ENCODE measurements around the gene PHKB.

PHKB gene

DNA sequence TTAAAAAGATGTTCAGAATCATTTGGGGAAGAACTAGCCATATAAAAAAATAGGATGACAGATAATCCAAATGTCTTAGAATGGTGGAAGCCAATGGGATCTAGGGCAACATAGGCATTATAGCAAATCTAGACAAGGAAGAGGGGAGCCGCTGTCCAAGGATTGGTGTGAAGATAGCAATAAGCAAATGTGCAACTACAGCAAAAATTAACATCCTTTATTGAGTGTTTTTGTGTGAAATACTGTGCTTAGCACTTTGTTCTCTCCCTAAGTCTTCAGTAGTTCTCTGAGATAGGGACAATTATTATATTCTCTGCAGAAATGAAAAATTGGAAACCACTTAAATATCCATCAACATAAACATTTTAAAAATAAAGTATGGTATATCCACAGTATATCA is 177.0 kb downstream of the PHKB start:
- DNase-seq (ENCODE audit: low spot score) = no peak
- TF ChIP-seq CTCF (IDR thresholded peaks at IDR 0.05; ENCODE audit: extremely low read depth, insufficient read depth, missing control alignments) = no peak
- in situ Hi-C loops (cut with MboI; ENCODE audit: low pct_unique_long_range_greater_than_20kb, low sequenced_read_pairs, unreplicated experiment) = no loop called here

- no peak for DNase-seq (ENCODE audit: low spot score)
- in situ Hi-C loops (cut with MboI; ENCODE audit: low pct_unique_long_range_greater_than_20kb, low sequenced_read_pairs, unreplicated experiment) = no loop called here
- TF ChIP-seq CTCF (IDR thresholded peaks at IDR 0.05; ENCODE audit: extremely low read depth, insufficient read depth, missing control alignments) = no peak
These were observed 179.5 kb downstream of the PHKB start for GRCh38 chr16:47640661-47641060.

- no peak for TF ChIP-seq CTCF (IDR thresholded peaks at IDR 0.05; ENCODE audit: extremely low read depth, insufficient read depth, missing control alignments)
- in situ Hi-C loops (cut with MboI; ENCODE audit: low pct_unique_long_range_greater_than_20kb, low sequenced_read_pairs, unreplicated experiment) = no loop called here
- DNase-seq (ENCODE audit: low spot score) = no peak
These were observed 182.3 kb downstream of the PHKB start for GRCh38 chr16:47643323-47644000.

- in situ Hi-C loops (cut with MboI; ENCODE audit: low pct_unique_long_range_greater_than_20kb, low sequenced_read_pairs, unreplicated experiment) = no loop called here
- DNase-seq (ENCODE audit: low spot score) = no peak
- TF ChIP-seq CTCF (IDR thresholded peaks at IDR 0.05; ENCODE audit: extremely low read depth, insufficient read depth, missing control alignments) = no peak
These were observed 183.0 kb downstream of the PHKB start for GRCh38 chr16:47644166-47644565.

GRCh38 chr16:47644661-47645060 is 183.5 kb downstream of the PHKB start:
- in situ Hi-C loops (cut with MboI; ENCODE audit: low pct_unique_long_range_greater_than_20kb, low sequenced_read_pairs, unreplicated experiment) = no loop called here
- no peak for TF ChIP-seq CTCF (IDR thresholded peaks at IDR 0.05; ENCODE audit: extremely low read depth, insufficient read depth, missing control alignments)
- no peak for DNase-seq (ENCODE audit: low spot score)

DNA sequence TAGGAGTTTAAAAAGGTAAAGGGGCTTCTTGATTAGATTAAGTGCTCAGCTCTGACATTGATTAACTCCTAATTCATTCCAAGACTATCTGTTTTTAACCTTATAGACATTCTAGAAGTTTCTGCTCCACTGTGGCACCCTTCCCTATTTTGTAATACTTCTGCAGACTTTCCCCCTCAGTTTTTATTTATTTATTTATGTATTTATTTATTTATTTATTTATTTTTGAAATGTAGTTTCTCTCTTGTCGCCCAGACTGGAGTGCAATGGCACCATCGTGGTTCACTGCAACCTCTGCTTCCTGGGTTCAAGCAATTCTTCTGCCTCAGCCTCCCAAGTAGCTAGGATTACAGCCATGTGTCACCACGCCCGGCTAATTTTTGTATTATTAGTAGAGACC is 185.8 kb downstream of the PHKB start:
- TF ChIP-seq CTCF (IDR thresholded peaks at IDR 0.05; ENCODE audit: extremely low read depth, insufficient read depth, missing control alignments) = no peak
- no peak for DNase-seq (ENCODE audit: low spot score)
- in situ Hi-C loops (cut with MboI; ENCODE audit: low pct_unique_long_range_greater_than_20kb, low sequenced_read_pairs, unreplicated experiment) = no loop called here

Measured in GM13977 (cell line).